Retinal pigment epithelial cell (primary cell): ENCODE measurements around the gene PRR5.
A peak's percentile ranks its signal among the peaks of the same experiment; 100 is the strongest.
"Not testable (repeated sequence)": the region's sequence is repeated elsewhere in the genome, so short reads cannot be mapped to it uniquely, and the experiment has no call there.

ENCODE experiments used
- DNase-seq: peaks from one replicate; pipeline ENCODE4 v3.0.0-alpha.2; 2010; ENCODE audit warnings: low read depth
- H3K4me3 ChIP-seq: 2 replicates; pipeline ENCODE4 v1.5.1; 2011; ENCODE audit warnings: mild to moderate bottlenecking, low read length, control low read depth, moderate library complexity
- CTCF ChIP-seq: conservative IDR thresholded peaks from 2 replicates; pipeline ENCODE4 v1.5.1; 2011; ENCODE audit warnings: low read depth, low read length, control low read depth, inconsistent platforms

Gene PRR5

GRCh38 chr22:44734801-44735517 is 33.0 kb downstream of the PRR5 start:
- no peak for TF ChIP-seq CTCF
- no peak for DNase-seq
- H3K4me3 ChIP-seq: no peak overlapping the region

GRCh38 chr22:44735518-44736428 is 33.8 kb downstream of the PRR5 start:
- DNase-seq: no peak
- peak; percentile 84 for TF ChIP-seq CTCF
- H3K4me3 ChIP-seq: no peak overlapping the region

- DNase-seq: no peak
- H3K4me3 ChIP-seq: no peak overlapping the region
- no peak for TF ChIP-seq CTCF
Measured at GRCh38 chr22:44736581-44737405, 34.8 kb downstream of the PRR5 start.

- no peak for TF ChIP-seq CTCF
- no peak overlapping the region for H3K4me3 ChIP-seq
- no peak for DNase-seq
Measured at GRCh38 chr22:44737406-44738346, 35.7 kb downstream of the PRR5 start.

- H3K4me3 ChIP-seq: no peak overlapping the region
- peak; percentile 68 for DNase-seq
- no peak for TF ChIP-seq CTCF
Measured at GRCh38 chr22:44738347-44738715, 36.3 kb downstream of the PRR5 start.

GRCh38 chr22:44739024-44739423 is 37.0 kb downstream of the PRR5 start:
- H3K4me3 ChIP-seq: no peak overlapping the region
- DNase-seq: no peak
- no peak for TF ChIP-seq CTCF

GRCh38 chr22:44739666-44740065 is 37.7 kb downstream of the PRR5 start:
- H3K4me3 ChIP-seq, DNase-seq: not testable (repeated sequence)
